CD8-positive, alpha-beta memory T cell (primary cell): ENCODE results near the gene MPI. TPM values are rescaled to one million over a fixed set of nuclear protein-coding genes. Genes with fewer than 3 reads are reported as not detected.

Experiments
- CTCF ChIA-PET: fragments of 350-600 bp; sonication (Branson Sonifier 250); formaldehyde crosslinking; loops from one replicate; lab custom pipeline; 2021; ENCODE audit warnings: antibody characterized with exemption; lab: Charles Lee
- POLR2A ChIA-PET: fragments of 350-600 bp; sonication (Branson Sonifier 250); formaldehyde crosslinking; loops from one replicate; lab custom pipeline; 2021; ENCODE audit warnings: antibody characterized with exemption; lab: Charles Lee
- DNase-seq, 5 donors: peaks; one replicate each; pipeline versions ENCODE4 v3.0.0 to v3.0.0-alpha.2; 2020 to 2022; ENCODE audit warnings: mixed read lengths in 1 of 5
- H3K27ac ChIP-seq: one replicate; pipeline ENCODE4 v1.7.0; 2013; ENCODE audit warnings: low read depth, mild to moderate bottlenecking, low read length, moderate library complexity
- H3K27me3 ChIP-seq: 2 replicates; pipeline ENCODE4 v1.7.0; 2013; ENCODE audit warnings: low read length, mild to moderate bottlenecking; ENCODE audit not compliant: insufficient read depth, poor library complexity, severe bottlenecking
- H3K36me3 ChIP-seq: 2 replicates; pipeline ENCODE4 v1.7.0; 2013; ENCODE audit warnings: mild to moderate bottlenecking, low read length, moderate library complexity; ENCODE audit not compliant: insufficient read depth
- H3K4me1 ChIP-seq: 2 replicates; pipeline ENCODE4 v1.7.0; 2013; ENCODE audit warnings: mild to moderate bottlenecking, low read length, moderate library complexity; ENCODE audit not compliant: insufficient read depth
- H3K4me3 ChIP-seq: 2 replicates; pipeline ENCODE4 v1.7.0; 2013; ENCODE audit warnings: mild to moderate bottlenecking, low read length
- H3K9me3 ChIP-seq: 2 replicates; pipeline ENCODE4 v1.7.0; 2013; ENCODE audit warnings: mild to moderate bottlenecking, low read length
- H3K27ac Mint-ChIP-seq, 8 donors: one replicate each; pipeline ENCODE4 v1.8.0; 2020 to 2021; ENCODE audit warnings: mixed read lengths in 8 of 8, mild to moderate bottlenecking in 6 of 8, inconsistent platforms in 3 of 8, moderate library complexity in 3 of 8
- H3K27me3 Mint-ChIP-seq, 2 donors: one replicate each; pipeline ENCODE4 v1.8.0; 2020 to 2021; ENCODE audit warnings: mixed read lengths in 2 of 2, mild to moderate bottlenecking in 1 of 2, moderate library complexity in 1 of 2
- H3K36me3 Mint-ChIP-seq, 3 donors: one replicate each; pipeline ENCODE4 v1.8.0; 2020 to 2021; ENCODE audit warnings: mixed read lengths in 3 of 3, inconsistent platforms in 1 of 3, mild to moderate bottlenecking in 1 of 3
- H3K4me1 Mint-ChIP-seq, 3 donors: one replicate each; pipeline ENCODE4 v1.8.0; 2020 to 2021; ENCODE audit warnings: mixed read lengths in 3 of 3, inconsistent platforms in 1 of 3, mild to moderate bottlenecking in 1 of 3
- H3K4me3 Mint-ChIP-seq, 7 donors: one replicate each; pipeline ENCODE4 v1.8.0; 2020 to 2021; ENCODE audit warnings: mixed read lengths in 7 of 7, mild to moderate bottlenecking in 6 of 7, moderate library complexity in 4 of 7, inconsistent platforms in 2 of 7
- H3K9me3 Mint-ChIP-seq, 5 donors: one replicate each; pipeline ENCODE4 v1.8.0; 2020 to 2022; ENCODE audit warnings: mixed read lengths in 5 of 5, mild to moderate bottlenecking in 3 of 5, moderate library complexity in 2 of 5, inconsistent platforms in 1 of 5
- polyA plus RNA-seq: library from polyadenylated mRNA; unstranded; fragments of 300-500 nt; fragmentation: Illumina TruSeq; gene quantifications from one replicate; pipeline ENCODE4 v1.2.3, GENCODE V29; 2021
- total RNA-seq, 2 experiments: library from RNA; stranded (reverse); gene quantifications; one replicate each; pipeline ENCODE4 v1.2.3, GENCODE V29; 2021

MPI gene
- total and polyA plus RNA-seq, 3 experiments from 2014 or later: 40.4 to 61.1 (median 43.0) TPM

DNA sequence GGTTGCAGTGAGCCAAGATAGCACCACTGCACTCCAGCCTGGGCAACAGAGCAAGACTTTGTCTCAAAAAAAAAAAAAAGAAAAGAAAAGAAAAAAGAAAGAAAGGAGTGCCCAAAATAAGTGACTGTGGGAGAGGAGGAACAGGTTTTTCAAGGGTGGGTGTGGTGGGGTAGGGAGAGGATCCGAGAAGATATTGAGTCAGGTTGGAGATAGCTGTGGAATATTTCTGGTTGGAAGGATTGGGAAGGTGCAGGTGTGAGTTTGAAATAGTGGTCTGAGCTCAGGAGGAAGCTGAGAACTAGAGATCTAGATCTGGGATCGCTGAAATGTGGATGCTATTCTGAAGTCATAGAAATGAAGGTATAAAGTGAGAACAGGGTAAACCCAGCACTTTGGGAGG, 24.5 kb upstream of the MPI start:
- Mint-ChIP-seq H3K36me3 (peaks cover 4 to 52% (median 10%) of the 10 kb centered on the region in 3 donors), H3K9me3 (no peaks in the 10 kb centered on the region), H3K27ac (peak overlapping the region; percentile 42 to 94 (median 81)), H3K4me1 (peaks cover 60 to 74% (median 67%) of the 10 kb centered on the region in 3 donors), H3K27me3 (peaks cover 0 to 1% of the 10 kb centered on the region in 2 donors), H3K4me3 (peak overlapping the region in 3 of 7 donors; percentile 29 to 73 (median 61))
- ChIA-PET CTCF (no interaction called here), POLR2A (interaction anchor here (0.6 kb wide), 1 partner anchor 81 kb away, joined by 6 read pairs; no protein-coding TSS in a partner anchor)
- no peak overlapping the region for H3K4me3 ChIP-seq
- no peaks in the 10 kb centered on the region for H3K27me3 ChIP-seq
- DNase-seq: no peak
- peaks cover 66% of the 10 kb centered on the region for H3K4me1 ChIP-seq
- no peaks in the 10 kb centered on the region for H3K9me3 ChIP-seq
- H3K27ac ChIP-seq: no peak overlapping the region
- no peaks in the 10 kb centered on the region for H3K36me3 ChIP-seq

DNA sequence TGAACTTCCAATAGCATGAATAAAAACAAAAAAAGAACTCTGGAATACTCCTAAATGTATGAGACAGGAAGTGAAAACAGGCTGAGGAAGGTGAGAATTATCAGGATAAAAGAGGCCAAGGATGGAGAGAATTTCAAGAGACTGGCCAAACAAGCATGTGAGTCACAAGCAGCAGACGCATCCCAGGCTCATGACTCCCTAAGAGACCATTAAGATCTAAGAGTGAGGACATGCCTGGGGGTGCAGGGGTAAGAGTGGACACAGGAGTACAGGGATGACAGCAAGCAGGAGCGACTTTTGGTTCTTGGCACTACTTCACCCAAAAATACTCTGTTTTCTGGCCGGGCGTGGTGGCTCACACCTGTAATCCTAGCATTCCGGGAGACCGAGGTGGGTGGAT, 23.8 kb upstream of the MPI start:
- peaks cover 68 to 81% (median 74%) of the 10 kb centered on the region in 3 donors for H3K4me1 Mint-ChIP-seq
- H3K9me3 Mint-ChIP-seq: no peaks in the 10 kb centered on the region
- DNase-seq: no peak
- peak overlapping the region in 4 of 7 donors; percentile 25 to 74 (median 50) for H3K4me3 Mint-ChIP-seq
- Histone ChIP-seq H3K27me3 (no peaks in the 10 kb centered on the region), H3K27ac (no peak overlapping the region), H3K4me3 (no peak overlapping the region), H3K9me3 (no peaks in the 10 kb centered on the region), H3K36me3 (no peaks in the 10 kb centered on the region), H3K4me1 (peaks cover 73% of the 10 kb centered on the region)
- ChIA-PET POLR2A (interaction anchor here (0.6 kb wide), 1 partner anchor 82 kb away, joined by 6 read pairs; no protein-coding TSS in a partner anchor), CTCF (no interaction called here)
- H3K27me3 Mint-ChIP-seq: peaks cover 0 to 1% of the 10 kb centered on the region in 2 donors
- peaks cover 4 to 57% (median 10%) of the 10 kb centered on the region in 3 donors for H3K36me3 Mint-ChIP-seq
- peak overlapping the region; percentile 42 to 94 (median 70) for H3K27ac Mint-ChIP-seq

DNA sequence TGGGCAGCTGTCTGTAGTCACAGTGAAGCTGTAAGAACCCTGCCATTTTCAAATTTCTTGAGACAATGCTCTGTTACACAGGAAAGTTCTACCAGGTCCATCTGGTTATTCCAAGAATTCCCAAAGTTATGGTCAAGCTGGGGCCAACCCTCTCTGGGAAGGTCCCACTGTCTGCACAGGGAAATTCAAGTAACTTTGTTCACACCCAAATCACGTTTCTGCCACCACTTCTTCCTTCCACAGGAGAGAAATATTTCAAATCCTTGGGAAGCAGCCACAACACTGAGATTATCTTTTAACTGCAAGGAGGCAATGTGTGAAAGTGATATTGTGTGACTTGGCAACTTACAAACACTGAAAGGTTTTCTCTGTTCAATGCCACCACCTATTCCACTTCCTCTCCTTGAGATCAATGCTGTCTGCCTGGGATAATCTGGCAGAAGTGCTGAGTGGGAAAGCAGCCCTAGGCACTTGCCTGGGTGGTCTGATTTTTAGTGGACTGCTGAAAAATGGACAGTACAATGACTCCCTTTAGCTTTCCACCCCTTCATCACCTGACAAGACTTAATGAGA, 22.3 kb upstream of the MPI start:
- CTCF ChIA-PET: interaction anchor here (1.3 to 5.2 kb wide), 5 partner anchors 15 to 80 kb away, joined by 3 to 33 read pairs (median 4); no protein-coding TSS in a partner anchor
- H3K4me3 Mint-ChIP-seq: peak overlapping the region; percentile 45 to 87 (median 71)

GRCh38 chr15:74868059-74868458, 21.8 kb upstream of the MPI start:
- peaks cover 76 to 89% (median 85%) of the 10 kb centered on the region in 3 donors for H3K4me1 Mint-ChIP-seq
- Histone ChIP-seq H3K4me1 (peaks cover 80% of the 10 kb centered on the region), H3K36me3 (no peaks in the 10 kb centered on the region), H3K9me3 (no peaks in the 10 kb centered on the region), H3K27me3 (no peaks in the 10 kb centered on the region), H3K4me3 (peak overlapping the region; percentile 9), H3K27ac (no peak overlapping the region)
- POLR2A ChIA-PET: interaction anchor here (0.6 kb wide), 1 partner anchor 152 kb away, joined by 3 read pairs; no protein-coding TSS in a partner anchor
- DNase-seq: no peak
- peaks cover 4 to 61% (median 10%) of the 10 kb centered on the region in 3 donors for H3K36me3 Mint-ChIP-seq
- peak overlapping the region; percentile 45 to 87 (median 71) for H3K4me3 Mint-ChIP-seq
- peak overlapping the region; percentile 80 to 97 (median 86) for H3K27ac Mint-ChIP-seq
- H3K9me3 Mint-ChIP-seq: no peaks in the 10 kb centered on the region
- CTCF ChIA-PET: interaction anchor here (1.3 to 5.2 kb wide), 5 partner anchors 16 to 81 kb away, joined by 3 to 33 read pairs (median 4); no protein-coding TSS in a partner anchor
- H3K27me3 Mint-ChIP-seq: peaks cover 0 to 1% of the 10 kb centered on the region in 2 donors

More for the DNA sequence above, 22.3 kb upstream of the MPI start:
- Histone ChIP-seq H3K36me3 (no peaks in the 10 kb centered on the region), H3K4me1 (peaks cover 80% of the 10 kb centered on the region), H3K27me3 (no peaks in the 10 kb centered on the region), H3K4me3 (peak overlapping the region; percentile 9), H3K9me3 (no peaks in the 10 kb centered on the region), H3K27ac (no peak overlapping the region)
- H3K36me3 Mint-ChIP-seq: peaks cover 4 to 57% (median 10%) of the 10 kb centered on the region in 3 donors
- H3K4me1 Mint-ChIP-seq: peaks cover 72 to 87% (median 80%) of the 10 kb centered on the region in 3 donors
- H3K9me3 Mint-ChIP-seq: no peaks in the 10 kb centered on the region
- H3K27me3 Mint-ChIP-seq: peaks cover 0 to 1% of the 10 kb centered on the region in 2 donors
- DNase-seq: no peak
- POLR2A ChIA-PET: interaction anchor here (0.6 kb wide), 1 partner anchor 153 kb away, joined by 3 read pairs; no protein-coding TSS in a partner anchor
- peak overlapping the region; percentile 80 to 91 (median 82) for H3K27ac Mint-ChIP-seq

GRCh38 chr15:74869372-74869725, 20.5 kb upstream of the MPI start:
- Histone ChIP-seq H3K4me3 (peak overlapping the region; percentile 21), H3K4me1 (peaks cover 76% of the 10 kb centered on the region), H3K9me3 (no peaks in the 10 kb centered on the region), H3K36me3 (no peaks in the 10 kb centered on the region), H3K27me3 (no peaks in the 10 kb centered on the region), H3K27ac (peak overlapping the region; percentile 45)
- H3K27me3 Mint-ChIP-seq: peaks cover 0 to 1% of the 10 kb centered on the region in 2 donors
- H3K9me3 Mint-ChIP-seq: no peaks in the 10 kb centered on the region
- peak overlapping the region; percentile 70 to 99 (median 94) for H3K4me3 Mint-ChIP-seq
- H3K4me1 Mint-ChIP-seq: peaks cover 77 to 85% (median 85%) of the 10 kb centered on the region in 3 donors
- H3K27ac Mint-ChIP-seq: peak overlapping the region; percentile 80 to 96 (median 90)
- POLR2A ChIA-PET: interaction anchor here (0.8 to 0.9 kb wide), 3 partner anchors 20 to 25 kb away, joined by 3 to 4 read pairs (median 3); partner anchors contain the start of gene MPI
- CTCF ChIA-PET: interaction anchor here (0.8 to 5.2 kb wide), 9 partner anchors 10 to 98 kb away, joined by 3 to 33 read pairs (median 6); partner anchors contain the start of gene FAM219B
- DNase-seq: no peak
- peaks cover 4 to 58% (median 8%) of the 10 kb centered on the region in 3 donors for H3K36me3 Mint-ChIP-seq

GRCh38 chr15:74869726-74870407, 20.0 kb upstream of the MPI start:
- CTCF ChIA-PET: interaction anchor here (0.8 to 5.2 kb wide), 10 partner anchors 10 to 207 kb away, joined by 3 to 33 read pairs (median 6); partner anchors contain the start of gene FAM219B
- H3K27me3 ChIP-seq: no peaks in the 10 kb centered on the region
- H3K4me1 ChIP-seq: peaks cover 72% of the 10 kb centered on the region
- Mint-ChIP-seq H3K27ac (peak overlapping the region; percentile 80 to 96 (median 90)), H3K9me3 (no peaks in the 10 kb centered on the region), H3K4me1 (peaks cover 73 to 81% (median 81%) of the 10 kb centered on the region in 3 donors), H3K36me3 (peaks cover 4 to 55% (median 8%) of the 10 kb centered on the region in 3 donors), H3K27me3 (peaks cover 0 to 1% of the 10 kb centered on the region in 2 donors), H3K4me3 (peak overlapping the region; percentile 70 to 99 (median 94))
- DNase-seq: peak in 2 of 5 donors; percentile 22 to 57
- POLR2A ChIA-PET: interaction anchor here (0.8 to 1.1 kb wide), 5 partner anchors 20 to 27 kb away, joined by 3 to 4 read pairs (median 4); partner anchors contain the start of genes MPI and ULK3
- H3K9me3 ChIP-seq: no peaks in the 10 kb centered on the region
- H3K27ac ChIP-seq: peak overlapping the region; percentile 45
- H3K36me3 ChIP-seq: no peaks in the 10 kb centered on the region
- H3K4me3 ChIP-seq: peak overlapping the region; percentile 21

GRCh38 chr15:74870436-74871215, 19.2 kb upstream of the MPI start:
- ChIA-PET CTCF (interaction anchor here (0.6 to 5.2 kb wide), 11 partner anchors 12 to 207 kb away, joined by 3 to 33 read pairs (median 6); partner anchors contain the start of gene FAM219B), POLR2A (interaction anchor here (0.8 to 1.1 kb wide), 2 partner anchors 20 to 27 kb away, joined by 4 read pairs; partner anchors contain the start of gene ULK3)
- Mint-ChIP-seq H3K27me3 (peaks cover 0 to 1% of the 10 kb centered on the region in 2 donors), H3K27ac (peak overlapping the region; percentile 80 to 96 (median 90)), H3K4me1 (peaks cover 68 to 76% (median 75%) of the 10 kb centered on the region in 3 donors), H3K9me3 (no peaks in the 10 kb centered on the region), H3K36me3 (peaks cover 4 to 51% (median 7%) of the 10 kb centered on the region in 3 donors), H3K4me3 (peak overlapping the region; percentile 70 to 99 (median 94))
- H3K4me3 ChIP-seq: peak overlapping the region; percentile 21
- no peaks in the 10 kb centered on the region for H3K36me3 ChIP-seq
- peak overlapping the region; percentile 13 for H3K27ac ChIP-seq
- H3K4me1 ChIP-seq: peaks cover 66% of the 10 kb centered on the region
- no peaks in the 10 kb centered on the region for H3K27me3 ChIP-seq
- H3K9me3 ChIP-seq: no peaks in the 10 kb centered on the region
- DNase-seq: no peak
